PC-9 (cell line): ENCODE results near the gene CIDEA.

Experiments used
- EZH2 ChIP-seq: fragments of 200-600 bp; sonication (generic); IDR thresholded peaks from 2 replicates; pipeline ENCODE4 v1.8.0; 2017; ENCODE audit warnings: antibody characterized with exemption, low read depth
- TF ChIP-seq, protein P1 (sequence below): fragments of 200-600 bp; sonication (generic); conservative IDR thresholded peaks from 2 replicates; pipeline ENCODE4 v1.6.1; 2017; ENCODE audit warnings: mixed run types, antibody characterized with exemption, mild to moderate bottlenecking, moderate library complexity

DNA sequence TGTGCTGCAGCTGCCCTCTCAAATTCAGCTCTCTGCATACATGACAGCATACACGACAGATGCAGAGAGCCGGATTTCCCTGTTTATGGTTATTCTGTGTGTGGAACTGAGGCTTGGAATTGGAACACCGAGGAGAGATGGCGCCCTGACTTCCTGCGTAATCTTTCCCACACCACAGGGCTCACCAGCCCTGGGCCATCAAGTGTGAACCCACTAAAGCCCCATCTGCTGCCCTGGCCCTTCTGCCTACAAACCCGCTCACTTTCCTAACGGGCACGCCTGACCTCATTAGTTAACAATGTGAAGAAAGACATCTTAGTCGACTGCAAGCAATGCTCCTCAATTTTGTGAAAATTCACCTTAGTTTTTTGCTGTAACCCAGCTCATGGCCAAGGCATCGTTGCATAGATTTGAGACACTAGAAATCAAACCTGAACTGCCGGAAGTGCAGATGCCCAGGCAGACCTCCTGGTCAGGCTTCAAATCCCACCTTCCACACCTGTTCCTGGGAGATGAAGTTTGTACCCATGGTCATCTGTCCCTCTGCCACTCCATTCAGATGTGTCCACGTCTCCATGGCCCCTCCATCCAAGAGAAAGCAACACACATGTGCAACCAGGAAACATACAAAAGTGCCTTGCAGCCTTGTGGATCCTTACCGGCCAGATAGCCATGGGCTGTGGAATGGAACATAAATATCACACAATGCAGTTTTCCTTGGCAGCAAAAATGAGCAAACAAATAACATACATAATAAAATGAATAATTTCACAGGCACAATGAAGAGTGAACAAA lies 5.0 kb upstream of the CIDEA start:
- TF ChIP-seq, protein P1, sequence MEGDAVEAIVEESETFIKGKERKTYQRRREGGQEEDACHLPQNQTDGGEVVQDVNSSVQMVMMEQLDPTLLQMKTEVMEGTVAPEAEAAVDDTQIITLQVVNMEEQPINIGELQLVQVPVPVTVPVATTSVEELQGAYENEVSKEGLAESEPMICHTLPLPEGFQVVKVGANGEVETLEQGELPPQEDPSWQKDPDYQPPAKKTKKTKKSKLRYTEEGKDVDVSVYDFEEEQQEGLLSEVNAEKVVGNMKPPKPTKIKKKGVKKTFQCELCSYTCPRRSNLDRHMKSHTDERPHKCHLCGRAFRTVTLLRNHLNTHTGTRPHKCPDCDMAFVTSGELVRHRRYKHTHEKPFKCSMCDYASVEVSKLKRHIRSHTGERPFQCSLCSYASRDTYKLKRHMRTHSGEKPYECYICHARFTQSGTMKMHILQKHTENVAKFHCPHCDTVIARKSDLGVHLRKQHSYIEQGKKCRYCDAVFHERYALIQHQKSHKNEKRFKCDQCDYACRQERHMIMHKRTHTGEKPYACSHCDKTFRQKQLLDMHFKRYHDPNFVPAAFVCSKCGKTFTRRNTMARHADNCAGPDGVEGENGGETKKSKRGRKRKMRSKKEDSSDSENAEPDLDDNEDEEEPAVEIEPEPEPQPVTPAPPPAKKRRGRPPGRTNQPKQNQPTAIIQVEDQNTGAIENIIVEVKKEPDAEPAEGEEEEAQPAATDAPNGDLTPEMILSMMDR = no peak
- no peak for TF ChIP-seq EZH2
